Bronchial epithelial cell (primary cell): Measurements from ENCODE around the gene TOR4A. TPM values are rescaled to one million over a fixed set of nuclear protein-coding genes. Genes with fewer than 3 reads are reported as not detected.

Experiments
- DNase-seq: peaks from one replicate; pipeline ENCODE4 v3.0.0-alpha.2; 2010; ENCODE audit warnings: low read depth
- FAIRE-seq: peaks from 2 replicates; lab custom pipeline; 2011; peaks lifted over from hg19 to GRCh38; lab: Jason Lieb, UNC
- H3K27me3 ChIP-seq: 2 replicates; pipeline ENCODE4 v1.5.1; 2011; ENCODE audit warnings: low read length; ENCODE audit not compliant: control insufficient read depth, insufficient read depth
- H3K36me3 ChIP-seq: 2 replicates; pipeline ENCODE4 v1.5.1; 2011; ENCODE audit warnings: low read length; ENCODE audit not compliant: control insufficient read depth, insufficient read depth
- H3K4me3 ChIP-seq: 2 replicates; pipeline ENCODE4 v1.5.1; 2011; ENCODE audit warnings: mild to moderate bottlenecking, low read depth, low read length, control low read depth
- CTCF ChIP-seq: IDR thresholded peaks from 2 replicates; pipeline ENCODE4 v1.5.1; 2011; ENCODE audit warnings: mild to moderate bottlenecking, moderate library complexity, low read length, control low read depth, inconsistent platforms; ENCODE audit not compliant: insufficient read depth, severe bottlenecking
- total RNA-seq: library from RNA; depleted of rRNA; stranded (reverse); fragments of >200 nt; gene quantifications from 2 replicates; pipeline ENCODE4 v1.2.1, GENCODE V29; 2014

TOR4A gene
- total RNA-seq, 1 donor from 2014 or later, result 18.7 TPM

GRCh38 chr9:137317718-137318511, 40.4 kb downstream of the TOR4A start:
- Histone ChIP-seq H3K36me3 (no peaks in the 10 kb centered on the region), H3K4me3 (no peak overlapping the region), H3K27me3 (no peaks in the 10 kb centered on the region)
- no peak for TF ChIP-seq CTCF
- DNase-seq (no peak), FAIRE-seq (no peak)

GRCh38 chr9:137318602-137319001, 41.1 kb downstream of the TOR4A start:
- no peak overlapping the region for H3K4me3 ChIP-seq
- H3K27me3 ChIP-seq, result no peaks in the 10 kb centered on the region
- DNase-seq, result no peak
- FAIRE-seq, result no peak
- no peaks in the 10 kb centered on the region for H3K36me3 ChIP-seq
- no peak for TF ChIP-seq CTCF

GRCh38 chr9:137319011-137319738, 41.6 kb downstream of the TOR4A start:
- DNase-seq (no peak), FAIRE-seq (no peak)
- no peaks in the 10 kb centered on the region for H3K27me3 ChIP-seq
- no peak overlapping the region for H3K4me3 ChIP-seq
- TF ChIP-seq CTCF, result no peak
- no peaks in the 10 kb centered on the region for H3K36me3 ChIP-seq

DNA sequence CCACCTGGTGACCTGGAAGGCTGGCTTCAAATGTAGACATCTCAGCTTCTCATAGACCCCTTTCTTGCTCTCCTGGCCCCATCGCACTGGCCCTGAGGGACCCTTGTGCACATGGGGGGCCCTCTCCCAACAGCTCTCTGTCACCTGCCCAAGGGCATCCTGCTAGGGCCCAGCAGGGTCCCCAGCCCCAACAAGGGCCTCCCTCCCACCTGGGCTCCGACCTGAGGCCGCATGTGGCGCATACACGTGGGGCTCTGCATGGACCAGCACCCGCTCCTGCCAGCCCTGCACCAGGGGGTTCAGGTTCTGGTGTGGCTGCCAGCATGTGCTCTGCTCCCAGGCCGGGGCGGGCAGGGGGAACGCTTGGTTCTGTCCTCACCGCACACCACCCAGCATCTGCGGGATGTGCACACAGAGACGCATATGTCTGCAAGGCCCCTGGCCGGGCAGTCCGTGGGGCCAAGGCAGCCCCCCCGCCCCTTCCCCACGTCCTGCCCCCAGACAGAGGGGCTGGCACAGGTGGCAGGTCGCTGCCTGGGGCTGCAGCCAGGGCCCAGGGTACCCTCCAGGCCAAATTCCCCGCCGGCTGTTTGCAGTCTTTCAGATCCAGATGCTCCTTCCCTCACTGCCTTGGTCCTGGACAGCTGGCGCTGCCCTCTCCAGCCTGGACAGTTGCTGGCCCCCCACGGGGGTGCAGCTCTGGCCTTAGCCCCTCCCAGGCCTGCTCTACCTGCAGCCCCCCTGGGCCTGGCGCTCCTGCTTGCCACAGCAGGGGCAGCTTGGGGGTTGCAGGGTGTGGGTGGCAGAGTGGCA, 42.4 kb downstream of the TOR4A start:
- TF ChIP-seq CTCF, result no peak
- H3K4me3 ChIP-seq, result no peak overlapping the region
- FAIRE-seq (no peak), DNase-seq (no peak)
- H3K27me3 ChIP-seq, result no peaks in the 10 kb centered on the region
- no peaks in the 10 kb centered on the region for H3K36me3 ChIP-seq

DNA sequence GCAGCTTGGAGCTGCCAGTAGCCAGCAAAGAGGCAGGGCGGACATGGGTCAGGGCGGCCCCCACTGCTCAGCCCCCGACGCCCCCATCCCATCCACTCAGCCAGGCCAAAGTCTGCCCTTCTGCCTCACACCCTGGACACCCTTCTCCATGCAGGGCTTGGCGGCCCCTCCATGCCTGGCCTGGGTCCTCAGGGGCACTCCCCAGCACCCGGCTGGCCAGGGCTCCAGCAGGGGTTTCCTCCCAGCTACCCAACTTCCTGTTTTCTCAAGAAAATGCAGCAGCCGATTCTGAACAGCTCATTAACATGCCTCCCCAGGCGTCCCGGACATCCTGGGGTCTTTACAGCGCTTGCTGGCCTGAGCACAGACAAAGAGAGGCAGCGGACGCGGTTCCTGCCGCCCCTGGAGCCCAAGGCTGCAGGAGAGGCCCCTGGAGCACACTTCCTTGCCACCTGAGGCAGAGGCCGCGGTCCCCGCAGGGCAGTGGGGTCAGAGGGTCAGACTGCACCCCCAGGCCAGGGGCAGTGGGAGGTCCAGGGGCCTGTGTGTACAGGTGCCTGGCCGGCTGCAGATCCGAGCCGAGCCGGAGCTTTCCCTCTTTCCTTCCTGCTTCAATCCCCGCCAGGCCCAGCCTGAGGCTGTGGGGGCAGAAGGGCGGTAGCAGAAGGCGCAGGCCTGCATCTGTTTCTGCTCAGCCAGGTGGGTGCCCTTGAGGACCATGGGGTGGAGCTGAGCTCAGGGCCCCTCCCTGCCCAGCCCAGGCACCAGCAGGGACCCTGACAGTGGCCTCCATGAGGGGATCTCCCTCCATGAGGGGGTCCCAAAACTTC, 43.2 kb downstream of the TOR4A start:
- FAIRE-seq, result no peak
- no peak for TF ChIP-seq CTCF
- no peak overlapping the region for H3K4me3 ChIP-seq
- no peaks in the 10 kb centered on the region for H3K36me3 ChIP-seq
- DNase-seq, result no peak
- H3K27me3 ChIP-seq, result no peaks in the 10 kb centered on the region
